PFSK-1 (cell line): ENCODE results near the gene KMT5B.

Source experiments
- FOXP2 ChIP-seq: optimal IDR thresholded peaks from 2 replicates; pipeline ENCODE3; 2011; ENCODE audit warnings: borderline replicate concordance, control low read depth, inconsistent platforms; ENCODE audit not compliant: insufficient read depth; ENCODE audit errors: extremely low read length, extremely low read depth
- POLR2AphosphoS5 ChIP-seq: IDR thresholded peaks from 2 replicates; pipeline ENCODE4 v1.6.1; 2012; ENCODE audit warnings: low read depth, mild to moderate bottlenecking, control low read depth, low read length, moderate library complexity
- SIN3A ChIP-seq: IDR thresholded peaks from 2 replicates; pipeline ENCODE4 v1.6.1; 2012; ENCODE audit warnings: mild to moderate bottlenecking, low read length, moderate library complexity, borderline replicate concordance; ENCODE audit not compliant: insufficient read depth
- TAF1 ChIP-seq: IDR thresholded peaks from 2 replicates; pipeline ENCODE4 v1.6.1; 2012; ENCODE audit warnings: low read length, control low read depth, borderline replicate concordance; ENCODE audit not compliant: insufficient read depth
- TF ChIP-seq, protein P1 (sequence below), 2 experiments: IDR thresholded peaks; 2 replicates each; pipeline versions ENCODE4 v1.6.1 to v1.8.0; 2011 to 2012; ENCODE audit warnings: low read depth in 2 of 2, low read length in 2 of 2, control low read depth in 1 of 2, inconsistent platforms in 1 of 2, mild to moderate bottlenecking in 1 of 2, moderate library complexity in 1 of 2; ENCODE audit not compliant: insufficient read depth in 1 of 2

DNA sequence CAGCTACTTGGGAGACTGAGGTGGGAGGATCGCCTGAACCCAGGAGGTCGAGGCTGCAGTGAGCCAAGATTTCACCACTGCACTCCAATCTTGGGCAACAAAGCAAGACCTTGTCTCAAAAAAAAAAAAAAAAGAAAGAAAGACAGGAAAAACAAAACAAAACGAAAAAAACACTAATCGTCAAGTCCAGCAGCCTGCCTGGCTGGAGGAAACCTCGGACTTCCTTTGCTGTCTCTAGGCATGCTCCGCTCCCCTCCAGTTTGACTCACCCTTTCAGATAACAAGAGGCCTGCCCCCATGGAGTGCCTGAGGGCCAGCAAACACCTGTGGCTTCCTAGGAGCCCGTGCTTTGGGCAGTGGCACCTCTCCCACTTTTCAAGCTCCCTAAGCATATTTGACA lies 63.1 kb downstream of the KMT5B start:
- TF ChIP-seq SIN3A (no peak), POLR2AphosphoS5 (no peak), TAF1 (no peak), FOXP2 (no peak)
- TF ChIP-seq, protein P1, sequence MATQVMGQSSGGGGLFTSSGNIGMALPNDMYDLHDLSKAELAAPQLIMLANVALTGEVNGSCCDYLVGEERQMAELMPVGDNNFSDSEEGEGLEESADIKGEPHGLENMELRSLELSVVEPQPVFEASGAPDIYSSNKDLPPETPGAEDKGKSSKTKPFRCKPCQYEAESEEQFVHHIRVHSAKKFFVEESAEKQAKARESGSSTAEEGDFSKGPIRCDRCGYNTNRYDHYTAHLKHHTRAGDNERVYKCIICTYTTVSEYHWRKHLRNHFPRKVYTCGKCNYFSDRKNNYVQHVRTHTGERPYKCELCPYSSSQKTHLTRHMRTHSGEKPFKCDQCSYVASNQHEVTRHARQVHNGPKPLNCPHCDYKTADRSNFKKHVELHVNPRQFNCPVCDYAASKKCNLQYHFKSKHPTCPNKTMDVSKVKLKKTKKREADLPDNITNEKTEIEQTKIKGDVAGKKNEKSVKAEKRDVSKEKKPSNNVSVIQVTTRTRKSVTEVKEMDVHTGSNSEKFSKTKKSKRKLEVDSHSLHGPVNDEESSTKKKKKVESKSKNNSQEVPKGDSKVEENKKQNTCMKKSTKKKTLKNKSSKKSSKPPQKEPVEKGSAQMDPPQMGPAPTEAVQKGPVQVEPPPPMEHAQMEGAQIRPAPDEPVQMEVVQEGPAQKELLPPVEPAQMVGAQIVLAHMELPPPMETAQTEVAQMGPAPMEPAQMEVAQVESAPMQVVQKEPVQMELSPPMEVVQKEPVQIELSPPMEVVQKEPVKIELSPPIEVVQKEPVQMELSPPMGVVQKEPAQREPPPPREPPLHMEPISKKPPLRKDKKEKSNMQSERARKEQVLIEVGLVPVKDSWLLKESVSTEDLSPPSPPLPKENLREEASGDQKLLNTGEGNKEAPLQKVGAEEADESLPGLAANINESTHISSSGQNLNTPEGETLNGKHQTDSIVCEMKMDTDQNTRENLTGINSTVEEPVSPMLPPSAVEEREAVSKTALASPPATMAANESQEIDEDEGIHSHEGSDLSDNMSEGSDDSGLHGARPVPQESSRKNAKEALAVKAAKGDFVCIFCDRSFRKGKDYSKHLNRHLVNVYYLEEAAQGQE (IDR thresholded peaks at IDR 0.05; ENCODE audit: insufficient read depth in 1 of 2, low read depth in 2 of 2, low read length in 2 of 2), result no peak
